RPMI7951 (cell line): ENCODE measurements around the gene TCF25. TPM values are rescaled to one million over a fixed set of nuclear protein-coding genes. Genes with fewer than 3 reads are reported as not detected.

Source experiments
- DNase-seq: peaks from one replicate; pipeline ENCODE4 v3.0.0-alpha.2; 2012; ENCODE audit warnings: low read depth
- total RNA-seq: library from RNA; depleted of rRNA; stranded (reverse); fragments of >200 nt; shearing (Covaris generic); gene quantifications from 2 replicates; pipeline ENCODE4 v1.2.3, GENCODE V29; 2014

The TCF25 gene
- total RNA-seq, 1 experiment from 2014 or later, result 93.7 TPM

DNA sequence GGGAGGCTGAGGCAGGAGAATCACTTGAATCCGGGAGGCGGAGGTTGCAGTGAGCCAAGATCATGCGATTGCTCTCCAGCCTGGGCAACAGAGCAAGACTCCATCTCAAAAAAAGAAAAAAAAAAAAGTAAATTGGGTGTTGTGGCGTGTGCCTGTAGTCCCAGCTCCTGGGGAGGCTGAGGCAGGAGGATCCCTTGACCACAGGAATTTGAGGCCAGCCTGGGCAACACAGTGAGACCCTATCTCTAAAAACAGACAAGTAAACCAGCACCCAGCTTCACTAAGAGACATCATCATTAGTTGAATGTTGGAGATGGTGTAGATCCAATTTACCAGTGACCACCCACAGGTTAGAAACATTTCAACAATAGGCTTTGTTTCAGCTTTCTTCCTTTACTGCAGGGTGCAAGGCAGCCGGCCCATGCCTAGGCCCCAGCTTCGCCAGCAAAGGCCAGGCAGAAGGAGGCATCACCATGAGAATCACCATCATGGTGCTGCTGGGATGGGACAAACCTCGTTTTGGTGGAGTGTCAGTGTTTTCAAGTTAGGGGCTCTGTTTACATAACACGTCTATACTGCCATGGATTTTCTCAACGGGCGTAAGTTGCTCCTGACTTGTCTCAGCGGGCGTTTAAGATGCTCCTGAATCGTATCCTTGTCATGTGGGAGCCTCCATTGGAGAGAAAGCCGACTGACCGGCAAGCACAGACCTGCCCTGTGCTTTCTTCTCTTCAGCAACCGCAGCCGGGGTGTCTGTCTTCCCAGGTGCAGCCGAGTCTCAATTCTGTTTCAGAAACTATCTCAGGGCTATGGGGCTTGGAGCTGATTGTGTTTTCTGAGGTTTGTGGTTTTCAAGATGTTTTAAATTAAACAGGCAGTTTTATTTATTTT lies 7.3 kb downstream of the TCF25 start:
- DNase-seq, result no peak

DNA sequence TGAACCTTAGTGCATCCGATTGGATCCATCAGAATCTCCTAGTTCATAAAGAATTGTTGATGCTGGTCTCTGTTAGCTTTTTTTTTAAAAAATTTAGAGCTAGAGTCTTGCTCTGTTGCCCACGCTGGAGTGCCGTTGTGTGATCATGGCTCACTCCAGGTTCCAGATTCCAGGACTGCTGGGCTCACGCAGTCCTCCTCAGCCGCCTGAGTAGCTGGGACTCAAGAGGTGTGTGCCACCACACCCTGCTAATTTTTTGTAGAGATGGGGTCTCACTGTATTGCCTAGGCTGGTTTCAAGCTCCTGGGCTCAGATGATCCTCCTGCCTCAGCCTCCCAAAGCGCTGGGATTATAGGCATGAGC lies 8.0 kb downstream of the TCF25 start:
- DNase-seq, result no peak

DNA sequence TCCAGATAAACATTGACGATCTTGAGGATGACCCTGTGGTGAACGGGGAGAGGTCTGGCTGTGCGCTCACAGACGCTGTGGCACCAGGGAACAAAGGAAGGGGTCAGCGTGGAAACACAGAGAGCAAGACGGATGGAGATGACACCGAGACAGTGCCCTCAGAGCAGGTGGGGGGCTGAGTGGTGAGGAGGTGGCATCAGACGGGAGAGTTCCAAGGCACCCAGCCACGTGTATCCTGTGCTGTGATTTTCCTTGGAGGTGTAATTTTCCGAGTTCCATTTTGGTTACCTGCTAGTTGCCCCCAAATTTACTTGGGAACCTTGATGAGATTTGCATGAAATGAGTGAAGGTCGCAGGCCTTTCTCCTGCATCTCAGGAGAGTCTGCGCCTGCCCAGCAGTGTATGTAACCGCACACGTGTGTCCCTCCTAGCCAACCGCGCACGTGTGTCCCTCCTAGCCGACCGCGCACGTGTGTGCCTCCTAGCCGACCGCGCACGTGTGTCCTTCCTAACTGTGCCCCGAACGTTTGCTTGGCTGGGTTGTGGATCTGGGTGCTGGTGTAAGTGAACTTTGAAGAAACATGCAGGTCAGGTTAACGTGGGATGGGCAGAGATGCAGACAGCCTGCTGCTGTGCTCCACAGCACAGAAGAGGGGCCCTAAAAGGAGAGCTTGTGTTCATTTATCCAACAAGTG lies 10.1 kb downstream of the TCF25 start:
- DNase-seq, result no peak

DNA sequence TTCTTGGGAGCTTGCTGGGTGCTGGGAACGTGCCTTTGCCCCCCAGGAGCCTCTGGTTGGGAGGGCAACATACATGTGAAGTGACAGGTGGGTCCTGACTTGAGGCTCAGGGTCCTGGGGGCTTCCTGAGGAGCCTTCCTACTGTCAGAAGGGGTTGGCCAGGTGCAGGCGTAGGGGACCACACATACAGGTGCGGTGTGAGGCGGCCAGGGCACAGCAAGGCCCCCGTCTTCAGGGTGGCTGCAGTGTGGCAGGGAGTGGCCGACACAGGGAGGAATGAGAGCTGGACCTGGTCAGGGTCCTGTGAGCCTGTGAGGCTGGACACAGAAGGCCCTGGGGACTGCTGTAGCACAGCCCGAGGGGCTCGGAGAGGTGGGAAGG lies 10.6 kb downstream of the TCF25 start:
- no peak for DNase-seq

DNA sequence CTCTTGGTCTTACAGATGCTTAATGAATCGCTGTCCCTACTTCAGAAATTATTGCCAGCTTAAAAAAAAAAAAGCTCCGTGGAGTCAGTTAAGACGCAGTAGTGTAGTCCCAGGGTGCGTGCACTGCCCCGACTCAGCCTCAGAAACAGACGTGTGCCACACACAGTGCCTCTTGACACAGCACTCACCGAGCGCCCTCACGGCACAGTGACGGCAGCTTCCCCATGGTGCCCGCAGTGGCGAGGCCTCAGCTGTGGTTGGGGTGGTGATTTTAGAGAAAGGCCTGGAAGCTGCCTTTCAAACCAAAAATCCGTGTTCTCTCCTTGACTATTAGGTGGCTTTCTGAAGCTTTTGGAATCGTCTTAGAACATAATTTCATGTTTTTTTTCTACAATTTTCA lies 13.9 kb downstream of the TCF25 start:
- DNase-seq, result no peak

DNA sequence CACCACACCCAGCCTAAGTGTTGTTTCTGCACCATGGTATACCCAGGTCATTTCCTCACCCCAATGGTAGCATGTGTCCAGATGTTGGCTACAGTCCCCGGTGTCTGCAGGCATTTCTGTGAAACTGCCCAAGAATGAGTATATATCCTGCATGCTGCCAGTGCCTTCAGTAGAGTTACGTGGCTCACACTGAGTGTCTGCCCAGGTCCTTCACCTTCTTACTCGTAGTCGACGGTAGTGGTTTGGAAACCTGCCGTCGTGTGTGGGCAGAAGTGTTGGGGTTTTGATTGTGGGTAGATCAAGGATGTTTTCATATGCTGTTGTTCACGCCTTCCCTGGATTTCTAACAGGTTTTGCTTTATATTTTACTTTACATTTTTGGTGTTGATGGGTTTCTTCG lies 16.8 kb downstream of the TCF25 start:
- no peak for DNase-seq

DNA sequence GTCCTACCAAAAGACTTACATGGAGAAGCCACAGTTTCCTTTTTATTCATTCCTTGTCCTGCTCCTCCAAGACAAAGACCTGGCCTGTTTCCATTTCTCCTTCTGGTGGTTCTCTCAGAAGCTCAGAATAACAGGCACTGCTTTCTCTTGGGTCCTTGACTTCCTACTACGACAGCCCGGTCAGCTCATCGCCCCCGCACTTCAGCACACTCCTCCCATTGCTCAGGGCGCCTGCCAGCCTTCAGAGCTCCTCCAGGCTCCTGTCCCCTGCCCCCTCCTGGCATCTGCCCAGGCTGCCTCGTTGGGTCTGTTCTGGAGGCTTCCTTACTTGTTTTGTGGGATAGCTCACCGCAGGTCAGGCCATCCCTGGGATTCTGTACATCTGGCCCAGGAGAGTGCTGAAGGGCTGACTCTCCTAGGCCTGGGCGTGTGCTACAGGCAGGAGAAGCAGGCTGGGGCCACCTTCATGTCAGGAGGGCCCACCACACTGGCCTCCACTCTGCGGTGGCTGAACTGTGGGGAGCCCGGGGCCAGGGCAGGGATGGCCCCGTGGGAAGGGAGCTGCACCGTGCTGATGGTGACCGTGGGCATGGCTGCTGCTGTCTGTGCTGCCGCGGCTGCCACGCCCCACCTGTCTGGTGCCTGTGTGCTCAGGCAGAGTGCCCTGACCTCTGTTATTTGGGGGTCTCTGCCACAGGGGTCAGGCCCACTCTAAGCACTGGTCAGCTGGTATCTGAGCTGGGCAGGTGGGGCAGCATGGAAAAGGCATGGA lies 17.7 kb downstream of the TCF25 start:
- no peak for DNase-seq

DNA sequence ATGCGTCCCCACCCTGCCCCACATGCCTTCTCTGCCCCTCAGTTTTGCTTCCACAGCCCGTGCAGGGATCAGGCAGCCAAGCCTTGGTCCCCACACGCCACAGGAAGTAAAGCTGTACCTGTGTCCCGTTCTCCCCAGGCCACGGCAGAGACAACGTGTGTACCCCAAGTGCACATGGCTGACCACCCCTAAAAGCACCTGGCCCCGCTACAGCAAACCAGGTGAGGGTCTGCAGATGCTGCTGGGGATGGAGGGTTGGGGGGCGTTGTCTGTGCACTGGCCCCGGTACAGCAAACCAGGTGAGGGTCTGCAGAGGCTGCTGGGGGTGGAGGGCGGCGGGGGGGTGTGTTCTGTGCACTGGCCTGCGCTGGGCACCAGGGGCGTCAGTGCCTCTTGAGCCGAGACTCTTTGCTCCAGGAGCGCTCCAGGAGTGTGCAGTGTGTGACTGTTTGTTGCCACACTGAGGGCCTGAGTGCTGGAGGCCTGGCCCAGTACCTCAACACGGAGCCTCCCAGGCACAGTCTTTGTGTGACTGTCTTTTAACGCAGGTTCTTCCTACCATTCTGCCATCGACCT lies 18.8 kb downstream of the TCF25 start:
- no peak for DNase-seq

DNA sequence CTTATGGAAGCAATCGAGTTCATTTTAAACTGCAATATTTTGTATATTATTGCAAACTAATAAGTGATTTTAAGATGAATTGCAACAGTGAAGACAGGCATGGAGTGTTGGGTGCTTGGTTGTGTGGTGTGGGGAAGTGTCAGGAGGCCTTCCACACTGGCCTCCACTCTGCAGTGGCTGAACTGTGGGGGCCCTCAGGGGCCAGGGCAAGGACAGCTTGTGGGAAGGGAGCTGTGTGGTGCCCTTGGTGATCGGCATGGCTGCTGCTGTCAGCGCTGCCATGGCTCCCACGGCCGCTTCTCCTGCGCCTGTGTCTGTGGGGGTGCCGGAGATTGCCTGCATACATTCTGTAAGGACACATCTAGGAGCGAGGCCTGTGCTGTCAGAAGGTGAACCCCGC lies 19.2 kb downstream of the TCF25 start:
- DNase-seq, result no peak

DNA sequence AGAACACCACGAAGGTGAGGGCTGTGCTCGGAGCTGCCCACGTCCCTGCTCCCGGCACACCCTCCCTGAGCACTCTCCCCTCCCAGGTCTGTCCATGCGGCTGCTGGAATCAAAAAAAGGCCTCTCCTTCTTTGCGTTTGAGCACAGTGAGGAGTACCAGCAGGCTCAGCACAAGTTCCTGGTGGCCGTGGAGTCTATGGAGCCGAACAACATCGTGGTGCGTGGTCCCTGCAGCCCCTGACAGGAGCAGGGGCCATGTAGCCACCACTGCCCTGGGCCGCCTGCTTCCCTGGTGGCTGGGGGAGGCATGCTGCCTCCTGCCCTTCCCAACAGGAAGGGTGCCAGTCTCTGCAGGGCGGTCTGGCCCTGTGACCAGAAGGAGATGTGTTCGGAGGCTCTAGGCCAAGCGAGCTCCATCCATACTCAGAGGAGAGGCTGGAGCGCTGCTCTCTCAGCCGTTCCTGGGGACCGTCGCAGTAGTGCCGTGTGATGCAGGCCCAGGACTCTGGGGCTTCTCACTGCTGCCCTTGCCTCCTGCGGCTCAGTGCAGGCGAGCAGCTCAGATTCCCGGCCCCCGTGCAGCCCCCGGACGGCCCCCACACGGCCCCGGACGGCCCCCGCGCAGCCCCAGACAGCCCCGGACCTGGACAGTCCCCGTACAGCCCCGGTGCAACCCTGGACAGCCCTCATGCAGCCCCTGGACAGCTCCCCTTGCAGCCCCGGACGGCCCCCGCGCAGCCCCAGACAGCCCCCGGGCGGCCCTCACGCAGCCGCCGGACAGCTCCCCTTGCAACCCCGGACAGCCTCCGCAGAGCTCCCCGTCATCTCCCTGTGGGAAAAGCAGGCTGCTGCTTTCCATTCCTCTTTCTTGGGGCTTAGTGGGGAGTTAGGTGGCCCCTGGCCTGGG lies 20.5 kb downstream of the TCF25 start:
- no peak for DNase-seq

DNA sequence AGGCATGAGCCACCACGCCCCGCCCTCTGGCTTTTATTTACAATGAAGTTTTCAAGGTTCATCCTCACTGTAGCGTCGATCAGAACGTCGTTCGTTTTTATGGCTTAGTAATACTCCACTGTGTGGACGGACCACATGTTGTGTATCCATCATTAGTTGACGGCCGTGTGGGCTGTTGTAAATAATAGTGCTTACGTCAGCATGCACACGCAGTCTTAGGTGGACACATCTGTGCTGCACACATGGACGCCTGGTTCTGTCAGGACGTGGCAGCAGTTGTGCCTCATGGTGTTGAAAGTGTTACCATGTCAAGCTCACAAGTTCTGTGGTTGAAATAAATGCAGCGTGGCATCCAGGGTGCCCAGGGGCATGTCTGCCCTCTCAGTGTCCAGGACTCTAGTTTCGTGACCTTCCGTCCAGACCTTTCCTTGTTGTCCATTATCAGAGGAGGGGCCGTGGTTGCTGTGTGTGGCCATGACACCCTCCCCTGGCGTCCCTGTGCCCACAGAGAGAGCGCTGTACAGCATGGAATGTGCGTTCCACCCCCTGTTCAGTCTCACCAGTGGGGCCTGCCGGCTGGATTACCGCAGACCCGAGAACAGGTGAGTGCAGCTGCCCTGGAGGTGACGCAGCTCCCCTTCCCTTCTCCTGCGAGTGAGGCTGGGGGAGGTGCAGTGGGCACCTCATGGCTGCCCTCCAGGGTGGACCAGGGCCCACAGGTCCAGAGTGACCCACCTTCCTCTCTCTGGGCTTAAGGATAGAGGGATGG lies 22.3 kb downstream of the TCF25 start:
- DNase-seq, result no peak

DNA sequence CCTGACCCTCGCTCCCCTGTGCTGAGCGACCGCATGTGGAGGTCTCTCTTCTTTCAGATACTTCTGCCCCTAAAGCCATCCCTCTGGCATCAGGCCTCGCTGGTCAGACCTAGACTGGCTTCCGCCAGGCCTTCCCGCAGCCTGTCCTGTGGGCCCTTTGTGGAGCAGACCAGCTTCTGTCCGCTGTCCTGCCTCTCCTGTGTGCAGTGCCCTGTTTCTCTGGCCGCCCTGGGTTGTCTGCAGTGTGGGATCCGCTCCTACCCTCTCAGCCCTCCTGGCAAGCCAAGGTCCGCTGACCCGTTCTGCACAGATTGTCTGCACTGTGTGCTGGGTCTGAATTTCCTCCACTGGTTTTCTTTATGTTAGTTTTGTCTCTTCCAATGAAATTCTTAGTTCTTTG lies 23.8 kb downstream of the TCF25 start:
- DNase-seq, result no peak

DNA sequence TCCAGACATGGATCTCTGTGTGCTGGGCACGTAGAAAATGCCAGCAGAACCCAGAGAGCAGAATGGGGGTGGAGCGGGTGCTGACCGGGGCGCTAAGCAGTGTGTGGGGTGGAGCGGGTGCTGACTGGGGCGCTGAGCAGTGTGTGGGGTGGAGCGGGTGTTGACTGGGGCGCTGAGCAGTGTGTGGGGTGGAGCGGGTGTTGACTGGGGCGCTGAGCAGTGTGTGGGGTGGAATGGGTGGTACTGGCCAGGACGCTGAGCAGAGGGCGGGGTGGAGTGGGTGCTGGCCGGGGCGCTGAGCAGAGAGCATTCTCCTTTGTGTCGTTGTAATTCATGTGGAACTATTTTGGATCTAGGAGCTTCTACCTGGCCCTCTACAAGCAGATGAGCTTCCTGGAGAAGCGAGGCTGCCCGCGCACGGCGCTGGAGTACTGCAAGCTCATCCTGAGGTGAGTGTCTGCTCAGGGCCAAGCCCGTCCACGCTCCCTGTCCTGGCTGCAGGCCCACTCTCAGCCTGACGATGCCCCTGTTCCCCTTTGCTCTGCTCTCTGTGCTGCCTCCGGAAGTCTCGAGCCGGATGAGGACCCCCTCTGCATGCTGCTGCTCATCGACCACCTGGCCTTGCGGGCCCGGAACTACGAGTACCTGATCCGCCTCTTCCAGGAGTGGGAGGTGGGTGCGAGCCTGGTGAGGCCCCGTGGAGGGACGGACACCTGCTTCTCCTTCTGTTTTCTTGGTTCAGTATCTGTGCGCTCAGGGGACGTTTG lies 25.0 kb downstream of the TCF25 start:
- no peak for DNase-seq

DNA sequence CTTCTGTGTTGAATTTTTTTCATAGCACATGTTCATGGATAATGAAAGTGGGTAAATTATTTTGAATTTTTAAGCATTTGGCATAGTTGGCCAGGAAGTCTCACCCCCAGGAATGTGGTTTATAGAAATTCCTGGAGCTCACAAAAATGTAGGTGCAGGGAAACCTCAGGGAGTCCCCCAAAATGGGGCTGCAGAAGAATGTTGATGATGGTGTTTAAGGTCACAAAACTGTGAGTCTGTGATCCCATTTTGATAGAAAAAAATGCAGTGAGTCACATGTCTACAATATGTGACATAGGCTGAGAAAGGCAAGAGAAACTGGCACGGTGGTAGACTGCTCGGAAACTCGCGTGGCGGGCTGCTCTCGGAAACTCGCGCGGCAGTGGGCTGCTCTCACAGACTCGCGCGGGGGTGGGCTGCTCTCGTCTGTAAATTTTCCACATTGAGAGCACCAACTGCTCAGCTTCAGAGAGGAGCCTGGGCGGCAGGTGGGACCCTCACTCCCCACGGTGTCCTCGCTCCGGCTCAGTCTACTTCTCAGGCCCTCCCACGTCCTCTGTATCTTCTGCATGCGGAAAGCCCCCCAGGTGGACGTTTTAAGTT lies 26.6 kb downstream of the TCF25 start:
- no peak for DNase-seq

DNA sequence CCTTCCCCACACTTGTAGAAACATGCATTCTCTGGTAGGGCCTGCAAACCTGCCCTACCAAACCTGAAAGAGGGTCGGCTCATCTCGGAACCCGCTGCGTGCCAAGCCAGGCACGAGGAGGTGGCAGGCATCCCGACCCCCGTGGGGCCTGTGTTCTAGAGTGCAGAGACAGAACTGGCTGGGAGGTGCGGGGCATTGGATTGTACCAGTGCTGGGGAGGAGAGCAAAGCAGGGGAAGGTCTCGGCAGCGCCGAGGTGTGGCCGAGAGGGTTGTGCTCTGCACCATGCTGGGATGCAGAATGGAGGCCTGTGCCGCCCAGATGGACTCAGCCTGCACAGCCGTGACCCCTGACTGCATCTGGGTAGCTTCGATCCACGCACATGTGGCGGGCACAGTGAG lies 27.5 kb downstream of the TCF25 start:
- no peak for DNase-seq

DNA sequence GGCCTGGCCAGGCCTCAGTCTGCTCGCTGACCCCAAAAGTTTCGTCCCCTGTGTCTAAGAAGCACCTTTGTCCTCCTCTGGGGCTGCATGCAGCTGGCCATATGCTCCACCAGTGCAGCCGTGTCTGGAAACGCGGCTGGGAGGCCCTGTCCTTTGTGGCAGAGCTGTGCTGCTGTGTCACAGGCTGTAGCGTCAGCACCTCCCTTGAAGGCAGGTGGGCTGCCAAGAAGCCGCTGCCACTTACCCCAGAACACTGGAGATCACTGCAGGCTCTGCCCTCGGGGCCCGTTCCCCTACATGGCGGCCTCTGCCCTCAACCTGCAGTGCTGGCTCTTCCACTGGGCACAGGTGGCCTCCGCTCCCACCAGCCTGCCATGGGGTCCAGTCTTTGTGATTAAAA lies 29.6 kb downstream of the TCF25 start:
- DNase-seq, result no peak

DNA sequence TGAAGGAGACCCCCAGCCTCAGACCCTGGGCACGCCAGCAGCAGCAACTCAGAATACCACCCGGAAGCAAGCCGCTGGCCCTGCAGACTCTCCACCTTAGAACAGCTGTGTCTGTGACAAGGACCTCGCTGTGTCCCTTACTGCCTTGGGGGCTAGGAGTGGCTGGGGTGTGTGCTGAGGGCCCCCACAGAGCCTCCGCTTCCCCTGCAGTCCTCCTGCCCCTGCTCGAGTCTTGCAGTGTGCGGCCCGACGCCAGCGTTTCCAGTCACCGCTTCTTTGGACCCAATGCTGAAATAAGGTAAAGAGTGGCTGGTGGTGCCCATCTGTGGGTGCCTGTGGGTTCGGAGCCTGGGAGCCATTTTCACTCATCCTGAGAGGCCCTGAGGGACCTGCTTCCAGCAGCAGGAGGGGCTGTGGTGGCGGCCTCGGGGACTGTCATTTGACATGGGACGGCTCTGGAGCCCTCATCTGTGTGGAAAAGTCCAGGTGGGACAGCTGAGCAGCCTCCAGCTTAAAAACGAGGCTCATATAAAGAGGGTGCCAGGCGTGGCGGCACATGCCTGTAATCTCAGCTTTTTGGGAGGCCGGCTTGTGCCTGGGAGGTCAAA lies 30.6 kb downstream of the TCF25 start:
- no peak for DNase-seq

DNA sequence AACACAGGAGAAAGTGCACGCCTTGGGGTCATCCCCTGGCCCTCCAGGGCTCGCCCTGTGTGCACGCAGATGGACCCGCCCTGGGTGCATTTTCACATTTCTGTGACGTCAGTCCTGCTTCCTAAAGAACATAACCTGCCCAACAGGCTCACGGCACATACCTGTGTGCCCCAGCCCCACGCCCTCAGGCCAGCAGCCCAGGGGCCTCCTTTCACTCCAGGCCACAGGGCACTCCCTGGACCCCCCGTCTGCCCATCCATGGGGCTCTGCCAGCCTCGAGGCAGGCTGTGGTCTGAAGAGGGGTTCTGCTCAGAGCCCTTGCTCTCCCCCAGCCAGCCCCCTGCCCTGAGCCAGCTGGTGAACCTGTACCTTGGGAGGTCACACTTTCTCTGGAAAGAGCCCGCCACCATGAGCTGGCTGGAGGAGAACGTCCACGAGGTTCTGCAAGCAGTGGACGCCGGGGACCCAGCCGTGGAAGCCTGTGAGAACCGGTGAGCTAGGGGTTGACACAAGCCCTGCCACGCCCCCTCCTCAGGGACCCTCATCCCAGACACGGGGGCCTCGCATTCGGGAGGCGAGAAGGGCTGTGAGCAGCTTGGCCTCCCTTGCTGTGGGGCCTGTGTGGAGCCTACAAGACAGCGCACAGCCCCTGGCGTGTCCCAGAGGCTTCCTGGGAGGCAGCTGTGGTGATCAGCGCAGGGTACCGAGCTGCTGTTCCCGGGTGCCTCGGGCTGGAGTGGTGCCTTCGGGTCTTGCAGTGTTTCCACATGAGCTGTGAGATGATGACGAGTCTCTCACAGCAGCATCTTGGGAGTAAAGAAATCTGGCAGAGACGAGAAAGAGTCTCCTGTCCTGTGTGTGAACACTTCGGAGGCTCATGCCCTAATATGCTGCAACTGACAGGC lies 31.5 kb downstream of the TCF25 start:
- no peak for DNase-seq
